ENCODE measurements around the gene ST8SIA1.

- TF ChIP-seq YY1 (IDR thresholded peaks at IDR 0.05; ENCODE audit: insufficient read depth, insufficient read length): no peak
- no peak for TF ChIP-seq SUZ12 (IDR thresholded peaks at IDR 0.05; ENCODE audit: extremely low read depth, insufficient read depth, insufficient read length)
These were observed 46.5 kb downstream of the ST8SIA1 start for GRCh38 chr12:22287776-22288621.
